Panc1 (cell line): ENCODE data around the gene SLC9A3.

Source experiments
- POLR2AphosphoS5 ChIP-seq: IDR thresholded peaks from 2 replicates; pipeline ENCODE4 v1.6.1; 2012; ENCODE audit warnings: mild to moderate bottlenecking, low read depth, low read length, moderate library complexity
- SIN3A ChIP-seq: IDR thresholded peaks from 2 replicates; pipeline ENCODE4 v1.6.1; 2012; ENCODE audit warnings: low read depth, mild to moderate bottlenecking, low read length, moderate library complexity, borderline replicate concordance; ENCODE audit not compliant: insufficient read depth
- TCF7L2 ChIP-seq: IDR thresholded peaks from 2 replicates; pipeline ENCODE4 v1.6.1; 2011; ENCODE audit warnings: mild to moderate bottlenecking, low read depth, low read length, inconsistent platforms
- TF ChIP-seq, protein P1 (sequence below): fragments of 450-650 bp; IDR thresholded peaks from 2 replicates; pipeline ENCODE4 v1.5.1; 2017; ENCODE audit warnings: mild to moderate bottlenecking
- TF ChIP-seq, protein P2 (sequence below), 2 experiments: IDR thresholded peaks; 2 replicates each; pipeline ENCODE4 v1.6.1; 2011 to 2012; ENCODE audit warnings: low read depth in 2 of 2, control low read depth in 1 of 2, low read length in 1 of 2, mild to moderate bottlenecking in 1 of 2, moderate library complexity in 1 of 2; ENCODE audit not compliant: insufficient read depth in 1 of 2

DNA sequence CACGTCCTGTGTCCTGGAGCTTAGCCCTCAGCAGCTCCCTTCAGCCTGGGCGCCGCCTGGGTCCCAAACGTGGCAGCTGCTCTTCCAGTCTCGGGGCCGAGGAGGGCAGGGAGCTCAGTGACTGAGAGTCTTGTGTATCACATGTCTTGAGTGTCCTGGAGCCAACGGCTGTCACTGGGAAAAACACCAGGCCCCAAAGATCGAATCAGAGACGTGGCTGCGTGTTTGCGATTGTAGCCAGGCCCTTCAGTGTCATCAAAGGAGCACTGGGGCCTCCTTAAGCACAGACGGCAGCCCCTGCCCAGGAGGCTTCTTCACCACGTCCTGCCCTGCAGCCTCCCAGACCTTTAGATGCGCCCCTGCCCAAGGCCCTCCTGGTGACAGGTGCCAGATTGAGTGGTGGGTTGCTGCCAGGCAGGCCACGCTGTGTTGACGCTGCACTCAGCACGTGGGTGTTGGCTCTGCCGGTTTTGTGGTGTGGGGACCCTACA, 86.9 kb downstream of the SLC9A3 start:
- no peak for TF ChIP-seq POLR2AphosphoS5
- TF ChIP-seq, protein P1, sequence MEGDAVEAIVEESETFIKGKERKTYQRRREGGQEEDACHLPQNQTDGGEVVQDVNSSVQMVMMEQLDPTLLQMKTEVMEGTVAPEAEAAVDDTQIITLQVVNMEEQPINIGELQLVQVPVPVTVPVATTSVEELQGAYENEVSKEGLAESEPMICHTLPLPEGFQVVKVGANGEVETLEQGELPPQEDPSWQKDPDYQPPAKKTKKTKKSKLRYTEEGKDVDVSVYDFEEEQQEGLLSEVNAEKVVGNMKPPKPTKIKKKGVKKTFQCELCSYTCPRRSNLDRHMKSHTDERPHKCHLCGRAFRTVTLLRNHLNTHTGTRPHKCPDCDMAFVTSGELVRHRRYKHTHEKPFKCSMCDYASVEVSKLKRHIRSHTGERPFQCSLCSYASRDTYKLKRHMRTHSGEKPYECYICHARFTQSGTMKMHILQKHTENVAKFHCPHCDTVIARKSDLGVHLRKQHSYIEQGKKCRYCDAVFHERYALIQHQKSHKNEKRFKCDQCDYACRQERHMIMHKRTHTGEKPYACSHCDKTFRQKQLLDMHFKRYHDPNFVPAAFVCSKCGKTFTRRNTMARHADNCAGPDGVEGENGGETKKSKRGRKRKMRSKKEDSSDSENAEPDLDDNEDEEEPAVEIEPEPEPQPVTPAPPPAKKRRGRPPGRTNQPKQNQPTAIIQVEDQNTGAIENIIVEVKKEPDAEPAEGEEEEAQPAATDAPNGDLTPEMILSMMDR: no peak
- TF ChIP-seq, protein P2, sequence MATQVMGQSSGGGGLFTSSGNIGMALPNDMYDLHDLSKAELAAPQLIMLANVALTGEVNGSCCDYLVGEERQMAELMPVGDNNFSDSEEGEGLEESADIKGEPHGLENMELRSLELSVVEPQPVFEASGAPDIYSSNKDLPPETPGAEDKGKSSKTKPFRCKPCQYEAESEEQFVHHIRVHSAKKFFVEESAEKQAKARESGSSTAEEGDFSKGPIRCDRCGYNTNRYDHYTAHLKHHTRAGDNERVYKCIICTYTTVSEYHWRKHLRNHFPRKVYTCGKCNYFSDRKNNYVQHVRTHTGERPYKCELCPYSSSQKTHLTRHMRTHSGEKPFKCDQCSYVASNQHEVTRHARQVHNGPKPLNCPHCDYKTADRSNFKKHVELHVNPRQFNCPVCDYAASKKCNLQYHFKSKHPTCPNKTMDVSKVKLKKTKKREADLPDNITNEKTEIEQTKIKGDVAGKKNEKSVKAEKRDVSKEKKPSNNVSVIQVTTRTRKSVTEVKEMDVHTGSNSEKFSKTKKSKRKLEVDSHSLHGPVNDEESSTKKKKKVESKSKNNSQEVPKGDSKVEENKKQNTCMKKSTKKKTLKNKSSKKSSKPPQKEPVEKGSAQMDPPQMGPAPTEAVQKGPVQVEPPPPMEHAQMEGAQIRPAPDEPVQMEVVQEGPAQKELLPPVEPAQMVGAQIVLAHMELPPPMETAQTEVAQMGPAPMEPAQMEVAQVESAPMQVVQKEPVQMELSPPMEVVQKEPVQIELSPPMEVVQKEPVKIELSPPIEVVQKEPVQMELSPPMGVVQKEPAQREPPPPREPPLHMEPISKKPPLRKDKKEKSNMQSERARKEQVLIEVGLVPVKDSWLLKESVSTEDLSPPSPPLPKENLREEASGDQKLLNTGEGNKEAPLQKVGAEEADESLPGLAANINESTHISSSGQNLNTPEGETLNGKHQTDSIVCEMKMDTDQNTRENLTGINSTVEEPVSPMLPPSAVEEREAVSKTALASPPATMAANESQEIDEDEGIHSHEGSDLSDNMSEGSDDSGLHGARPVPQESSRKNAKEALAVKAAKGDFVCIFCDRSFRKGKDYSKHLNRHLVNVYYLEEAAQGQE (IDR thresholded peaks at IDR 0.05; ENCODE audit: insufficient read depth in 1 of 2, low read depth in 2 of 2, low read length in 1 of 2): no peak
- TF ChIP-seq SIN3A: no peak
- no peak for TF ChIP-seq TCF7L2
